ENCODE measurements around the gene PFDN6. TPM values are rescaled to one million over a fixed set of nuclear protein-coding genes. Genes with fewer than 3 reads are reported as not detected.
A peak's percentile ranks its signal among the peaks of the same experiment; 100 is the strongest.
"Not testable (repeated sequence)": the region's sequence is repeated elsewhere in the genome, so short reads cannot be mapped to it uniquely, and the experiment has no call there.

Gene PFDN6
- total RNA-seq, 1 experiment from 2014 or later = 54.7 TPM

DNA sequence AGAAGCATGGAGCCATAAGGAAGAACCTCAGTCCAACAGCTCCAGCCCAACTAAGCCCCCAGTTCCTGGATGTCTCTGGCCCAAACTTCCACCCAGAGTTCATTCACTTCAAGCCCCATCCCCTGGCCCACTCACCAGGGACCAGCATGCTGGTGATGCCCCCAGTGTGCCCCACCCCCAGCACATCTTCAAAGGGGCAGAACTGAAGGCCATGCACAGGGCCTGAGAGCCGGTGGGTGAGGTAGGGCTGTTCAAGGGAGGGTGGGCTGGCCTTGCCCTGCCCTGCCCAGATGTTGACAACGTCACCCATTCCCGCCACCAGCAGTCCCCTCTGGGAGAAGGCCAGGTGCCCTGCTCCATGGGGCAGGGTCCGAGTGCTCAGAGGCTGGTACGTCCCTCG, 8.9 kb upstream of the PFDN6 start:
- intact Hi-C loops (cut with micrococcal nuclease) = loop anchor here (1.0 to 5.0 kb wide), 2 partner anchors 67 to 127 kb away; no protein-coding TSS in a partner anchor
- Mint-ChIP-seq H3K27me3 (ENCODE audit: insufficient read depth, unreplicated experiment) (no peaks in the 10 kb centered on the region), H3K9me3 (ENCODE audit: unreplicated experiment) (no peaks in the 10 kb centered on the region), H3K4me1 (ENCODE audit: insufficient read depth, unreplicated experiment) (peaks cover 13% of the 10 kb centered on the region), H3K36me3 (ENCODE audit: insufficient read depth, unreplicated experiment) (peaks cover 61% of the 10 kb centered on the region), H3K4me3 (ENCODE audit: unreplicated experiment) (no peak overlapping the region), H3K27ac (ENCODE audit: low read depth, unreplicated experiment) (no peak overlapping the region)
- ChIA-PET POLR2A (interaction anchor here (0.8 to 5.6 kb wide), 5 partner anchors 8 to 19 kb away, joined by 3 to 73 read pairs (median 8); partner anchors contain the start of genes PFDN6, RGL2, RPS18 and VPS52), CTCF (interaction anchor here (1.0 kb wide), 1 partner anchor 110 kb away, joined by 3 read pairs; no protein-coding TSS in a partner anchor)
- no TSS peak for BruUV-seq (replicated peaks)
- no peak for DNase-seq (ENCODE audit: unreplicated experiment)
- TF ChIP-seq, protein P1, sequence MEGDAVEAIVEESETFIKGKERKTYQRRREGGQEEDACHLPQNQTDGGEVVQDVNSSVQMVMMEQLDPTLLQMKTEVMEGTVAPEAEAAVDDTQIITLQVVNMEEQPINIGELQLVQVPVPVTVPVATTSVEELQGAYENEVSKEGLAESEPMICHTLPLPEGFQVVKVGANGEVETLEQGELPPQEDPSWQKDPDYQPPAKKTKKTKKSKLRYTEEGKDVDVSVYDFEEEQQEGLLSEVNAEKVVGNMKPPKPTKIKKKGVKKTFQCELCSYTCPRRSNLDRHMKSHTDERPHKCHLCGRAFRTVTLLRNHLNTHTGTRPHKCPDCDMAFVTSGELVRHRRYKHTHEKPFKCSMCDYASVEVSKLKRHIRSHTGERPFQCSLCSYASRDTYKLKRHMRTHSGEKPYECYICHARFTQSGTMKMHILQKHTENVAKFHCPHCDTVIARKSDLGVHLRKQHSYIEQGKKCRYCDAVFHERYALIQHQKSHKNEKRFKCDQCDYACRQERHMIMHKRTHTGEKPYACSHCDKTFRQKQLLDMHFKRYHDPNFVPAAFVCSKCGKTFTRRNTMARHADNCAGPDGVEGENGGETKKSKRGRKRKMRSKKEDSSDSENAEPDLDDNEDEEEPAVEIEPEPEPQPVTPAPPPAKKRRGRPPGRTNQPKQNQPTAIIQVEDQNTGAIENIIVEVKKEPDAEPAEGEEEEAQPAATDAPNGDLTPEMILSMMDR (IDR thresholded peaks at IDR 0.05; ENCODE audit: unreplicated experiment) = no peak

DNA sequence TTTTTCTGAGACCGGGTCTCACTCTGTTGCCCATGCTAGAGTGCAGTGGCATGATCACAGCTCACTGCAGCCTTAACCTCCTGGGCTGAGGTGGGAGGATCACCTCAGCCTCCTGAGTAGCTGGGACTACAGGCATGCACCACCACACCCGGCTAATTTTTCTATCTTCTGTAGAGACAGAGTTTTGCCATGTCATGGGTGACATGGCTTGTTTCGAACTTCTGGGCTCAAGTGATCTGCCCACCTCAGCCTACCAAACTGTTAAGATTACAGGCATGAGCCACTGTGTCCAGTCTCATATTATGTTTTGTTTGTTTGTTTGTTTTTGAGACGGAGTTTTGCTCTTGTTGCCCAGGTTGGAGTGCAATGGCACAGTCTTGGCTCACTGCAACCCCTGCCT, 4.2 kb upstream of the PFDN6 start:
- DNase-seq (ENCODE audit: unreplicated experiment); CTCF ChIA-PET; BruUV-seq (replicated peaks); H3K27me3 Mint-ChIP-seq (ENCODE audit: insufficient read depth, unreplicated experiment); intact Hi-C loops (cut with micrococcal nuclease); POLR2A ChIA-PET; H3K27ac Mint-ChIP-seq (ENCODE audit: low read depth, unreplicated experiment); H3K4me3 Mint-ChIP-seq (ENCODE audit: unreplicated experiment); H3K9me3 Mint-ChIP-seq (ENCODE audit: unreplicated experiment): not testable (repeated sequence)
- Mint-ChIP-seq H3K36me3 (ENCODE audit: insufficient read depth, unreplicated experiment) (peaks cover 79% of the 10 kb centered on the region), H3K4me1 (ENCODE audit: insufficient read depth, unreplicated experiment) (peaks cover 13% of the 10 kb centered on the region)

GRCh38 chr6:33286946-33287914, 2.2 kb upstream of the PFDN6 start:
- CTCF ChIA-PET = interaction anchor here (1.0 kb wide), 1 partner anchor 10 kb away, joined by 4 read pairs; the partner anchor contains the start of gene B3GALT4
- no peak for DNase-seq (ENCODE audit: unreplicated experiment)
- TF ChIP-seq, protein P1 (IDR thresholded peaks at IDR 0.05; ENCODE audit: unreplicated experiment) = no peak
- H3K27me3 Mint-ChIP-seq (ENCODE audit: insufficient read depth, unreplicated experiment) = no peaks in the 10 kb centered on the region
- peaks cover 81% of the 10 kb centered on the region for H3K36me3 Mint-ChIP-seq (ENCODE audit: insufficient read depth, unreplicated experiment)
- POLR2A ChIA-PET = interaction anchor here (2.6 to 7.1 kb wide), 5 partner anchors 8 to 38 kb away, joined by 21 to 148 read pairs (median 30); partner anchors contain the start of genes B3GALT4, RPS18, TAPBP and VPS52
- no peaks in the 10 kb centered on the region for H3K9me3 Mint-ChIP-seq (ENCODE audit: unreplicated experiment)
- intact Hi-C loops (cut with micrococcal nuclease) = no loop called here
- no peak overlapping the region for H3K27ac Mint-ChIP-seq (ENCODE audit: low read depth, unreplicated experiment)
- no TSS peak for BruUV-seq (replicated peaks)
- peak overlapping the region; percentile 88 for H3K4me3 Mint-ChIP-seq (ENCODE audit: unreplicated experiment)
- peaks cover 24% of the 10 kb centered on the region for H3K4me1 Mint-ChIP-seq (ENCODE audit: insufficient read depth, unreplicated experiment)

- peak overlapping the region; percentile 88 for H3K4me3 Mint-ChIP-seq (ENCODE audit: unreplicated experiment)
- H3K27me3 Mint-ChIP-seq (ENCODE audit: insufficient read depth, unreplicated experiment) = no peaks in the 10 kb centered on the region
- TF ChIP-seq, protein P1 (IDR thresholded peaks at IDR 0.05; ENCODE audit: unreplicated experiment) = no peak
- no peak for DNase-seq (ENCODE audit: unreplicated experiment)
- peaks cover 24% of the 10 kb centered on the region for H3K4me1 Mint-ChIP-seq (ENCODE audit: insufficient read depth, unreplicated experiment)
- H3K9me3 Mint-ChIP-seq (ENCODE audit: unreplicated experiment) = no peaks in the 10 kb centered on the region
- H3K27ac Mint-ChIP-seq (ENCODE audit: low read depth, unreplicated experiment) = peak overlapping the region; percentile 89
- ChIA-PET POLR2A (interaction anchor here (0.6 to 7.1 kb wide), 18 partner anchors 10 to 393 kb away, joined by 3 to 148 read pairs (median 8); partner anchors contain the start of genes B3GALT4, BRD2, RGL2 and RPS18), CTCF (interaction anchor here (0.6 to 2.3 kb wide), 5 partner anchors 9 to 91 kb away, joined by 3 to 18 read pairs (median 5); partner anchors contain the start of gene B3GALT4)
- intact Hi-C loops (cut with micrococcal nuclease) = no loop called here
- BruUV-seq (replicated peaks) = TSS peak; percentile 75
- peaks cover 74% of the 10 kb centered on the region for H3K36me3 Mint-ChIP-seq (ENCODE audit: insufficient read depth, unreplicated experiment)
These were observed 1.1 kb upstream of the PFDN6 start for GRCh38 chr6:33288141-33288920.

Measured in MCF 10A (cell line).